Stomach (tissue), 9 donors: ENCODE data around the gene PROM2. TPM values are rescaled to one million over a fixed set of nuclear protein-coding genes. Genes with fewer than 3 reads are reported as not detected.

Experiments used
- DNase-seq, 2 donors: peaks; one replicate each; pipeline versions ENCODE4 v3.0.0 to v3.0.0-alpha.2; 2013 to 2019
- H3K27ac ChIP-seq, 5 donors: fragments of 200-600 bp in 4 of 5; sonication (generic) in 4 of 5; one replicate each; pipeline ENCODE4 v1.5.1; 2013 to 2019; ENCODE audit warnings: mild to moderate bottlenecking in 1 of 5, moderate library complexity in 1 of 5
- H3K27me3 ChIP-seq, 3 donors: fragments of 200-600 bp; sonication (generic); one replicate each; pipeline ENCODE4 v1.5.1; 2017 to 2019; ENCODE audit warnings: mixed run types in 1 of 3
- H3K36me3 ChIP-seq, 4 donors: fragments of 200-600 bp; sonication (generic); 1 replicate in 3 of 4; 2 replicates in 1 of 4; pipeline ENCODE4 v1.5.1; 2016 to 2019
- H3K4me1 ChIP-seq, 4 donors: fragments of 200-600 bp; sonication (generic); one replicate each; pipeline ENCODE4 v1.5.1; 2016 to 2019
- H3K4me3 ChIP-seq, 4 donors: fragments of 200-600 bp; sonication (generic) in 3 of 4; one replicate each; pipeline ENCODE4 v1.5.1; 2016 to 2019; ENCODE audit warnings: mild to moderate bottlenecking in 1 of 4
- H3K9me3 ChIP-seq, 4 donors: fragments of 200-600 bp; sonication (generic); one replicate each; pipeline ENCODE4 v1.5.1; 2016 to 2019
- EP300 ChIP-seq: sonication (generic); formaldehyde crosslinking; IDR thresholded peaks from one replicate; pipeline ENCODE4 v1.6.1; 2017; ENCODE audit warnings: antibody characterized with exemption
- POLR2A ChIP-seq, 4 donors: fragments of 450-650 bp; IDR thresholded peaks; one replicate each; pipeline ENCODE4 v1.6.1; 2016; ENCODE audit warnings: antibody characterized with exemption in 4 of 4, control low read depth in 2 of 4, mild to moderate bottlenecking in 1 of 4, moderate library complexity in 1 of 4
- POLR2AphosphoS5 ChIP-seq, 3 donors: sonication (generic); formaldehyde crosslinking; IDR thresholded peaks; one replicate each; pipeline ENCODE4 v1.6.1; 2016; ENCODE audit warnings: antibody characterized with exemption in 3 of 3
- WGBS, 5 donors: extraction: QIAGEN DNeasy Blood & Tissue Kit in 3 of 5; methylation state at CpG; one replicate each; pipeline versions ENCODE4 v1.1.5 to v1.1.7; 2013 to 2018; 5-methylcytosine and 5-hydroxymethylcytosine counted together
- intact Hi-C: fragments of 100-400 bp; cut with DNase I; formaldehyde crosslinking; loops from one replicate; pipeline ENCODE4 v1.15.1; 2023; ENCODE audit warnings: low total_unique reads
- polyA plus RNA-seq, 3 donors: library from polyadenylated mRNA; stranded (reverse); fragments of 200-250 nt; gene quantifications; one replicate each; pipeline ENCODE4 v1.2.3, GENCODE V29; 2013
- total RNA-seq, 5 donors: library from RNA; depleted of rRNA; stranded (reverse); fragments of >200 nt; gene quantifications; one replicate each; pipeline versions ENCODE4 v1.1.0 to v1.2.3, GENCODE V29; 2014 to 2016
- TF ChIP-seq, protein P1 (sequence below), 7 experiments: fragments of 450-650 bp in 4 of 7; fragments of 200-600 bp in 3 of 7; sonication (generic) in 3 of 7; IDR thresholded peaks; one replicate each; pipeline ENCODE4 v1.5.1; 2016 to 2019; ENCODE audit warnings: antibody characterized with exemption in 7 of 7, control low read depth in 2 of 7, mild to moderate bottlenecking in 1 of 7
- donor health status: healthy with polysubstance abuse.
- donor health status: Bipolar disorder and iron deficiency.
- donor health status: healthy.

PROM2 gene
- total and polyA plus RNA-seq, 8 donors: 6.0 to 370 (median 27.9) TPM

- Histone ChIP-seq H3K27me3 (peaks cover 0 to 14% (median 0%) of the 10 kb centered on the region in 3 donors), H3K36me3 (no peaks in the 10 kb centered on the region), H3K4me1 (peaks cover 0 to 19% (median 17%) of the 10 kb centered on the region in 4 donors), H3K4me3 (no peak overlapping the region), H3K9me3 (no peaks in the 10 kb centered on the region), H3K27ac (no peak overlapping the region)
- no peak for TF ChIP-seq POLR2A (IDR thresholded peaks at IDR 0.05)
- no peak for TF ChIP-seq POLR2AphosphoS5 (IDR thresholded peaks at IDR 0.05)
- TF ChIP-seq EP300: no peak
- TF ChIP-seq, protein P1, sequence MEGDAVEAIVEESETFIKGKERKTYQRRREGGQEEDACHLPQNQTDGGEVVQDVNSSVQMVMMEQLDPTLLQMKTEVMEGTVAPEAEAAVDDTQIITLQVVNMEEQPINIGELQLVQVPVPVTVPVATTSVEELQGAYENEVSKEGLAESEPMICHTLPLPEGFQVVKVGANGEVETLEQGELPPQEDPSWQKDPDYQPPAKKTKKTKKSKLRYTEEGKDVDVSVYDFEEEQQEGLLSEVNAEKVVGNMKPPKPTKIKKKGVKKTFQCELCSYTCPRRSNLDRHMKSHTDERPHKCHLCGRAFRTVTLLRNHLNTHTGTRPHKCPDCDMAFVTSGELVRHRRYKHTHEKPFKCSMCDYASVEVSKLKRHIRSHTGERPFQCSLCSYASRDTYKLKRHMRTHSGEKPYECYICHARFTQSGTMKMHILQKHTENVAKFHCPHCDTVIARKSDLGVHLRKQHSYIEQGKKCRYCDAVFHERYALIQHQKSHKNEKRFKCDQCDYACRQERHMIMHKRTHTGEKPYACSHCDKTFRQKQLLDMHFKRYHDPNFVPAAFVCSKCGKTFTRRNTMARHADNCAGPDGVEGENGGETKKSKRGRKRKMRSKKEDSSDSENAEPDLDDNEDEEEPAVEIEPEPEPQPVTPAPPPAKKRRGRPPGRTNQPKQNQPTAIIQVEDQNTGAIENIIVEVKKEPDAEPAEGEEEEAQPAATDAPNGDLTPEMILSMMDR (IDR thresholded peaks at IDR 0.05): no peak
- no peak for DNase-seq
- intact Hi-C loops: no loop called here
- WGBS, 5 donors: 85 to 100% (median 90%) methylated on average over 4 to 5 of the region's 5 CpGs
Observed at GRCh38 chr2:95307036-95307435, 32.8 kb downstream of the PROM2 start.

DNA sequence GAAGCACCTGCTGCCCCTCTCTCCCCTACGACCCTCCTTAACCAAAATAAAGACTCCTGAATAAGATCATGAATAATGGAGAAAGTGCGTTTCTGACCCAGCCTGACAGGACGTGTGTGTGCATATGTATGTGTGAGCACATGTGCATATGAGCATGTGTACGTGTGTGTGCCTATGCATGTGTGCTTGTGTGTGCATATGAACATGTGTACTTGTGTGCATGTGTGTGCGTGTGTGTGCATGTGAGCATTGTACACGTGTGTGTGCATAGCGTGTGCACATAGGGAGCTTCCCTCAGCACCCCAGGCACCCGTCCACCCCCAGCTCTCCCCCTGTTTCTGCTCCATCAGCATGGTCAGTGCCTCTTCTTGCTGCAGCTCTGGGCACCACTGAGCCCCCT is 33.6 kb downstream of the PROM2 start:
- Histone ChIP-seq H3K9me3 (no peaks in the 10 kb centered on the region), H3K27me3 (peaks cover 0 to 16% (median 0%) of the 10 kb centered on the region in 3 donors), H3K4me1 (peaks cover 0 to 19% (median 17%) of the 10 kb centered on the region in 4 donors), H3K4me3 (no peak overlapping the region), H3K27ac (no peak overlapping the region), H3K36me3 (no peaks in the 10 kb centered on the region)
- intact Hi-C loops: no loop called here
- TF ChIP-seq POLR2A (IDR thresholded peaks at IDR 0.05): no peak
- DNase-seq: no peak
- WGBS, 5 donors: 73 to 90% (median 79%) methylated on average over 8 of the region's 8 CpGs

DNA sequence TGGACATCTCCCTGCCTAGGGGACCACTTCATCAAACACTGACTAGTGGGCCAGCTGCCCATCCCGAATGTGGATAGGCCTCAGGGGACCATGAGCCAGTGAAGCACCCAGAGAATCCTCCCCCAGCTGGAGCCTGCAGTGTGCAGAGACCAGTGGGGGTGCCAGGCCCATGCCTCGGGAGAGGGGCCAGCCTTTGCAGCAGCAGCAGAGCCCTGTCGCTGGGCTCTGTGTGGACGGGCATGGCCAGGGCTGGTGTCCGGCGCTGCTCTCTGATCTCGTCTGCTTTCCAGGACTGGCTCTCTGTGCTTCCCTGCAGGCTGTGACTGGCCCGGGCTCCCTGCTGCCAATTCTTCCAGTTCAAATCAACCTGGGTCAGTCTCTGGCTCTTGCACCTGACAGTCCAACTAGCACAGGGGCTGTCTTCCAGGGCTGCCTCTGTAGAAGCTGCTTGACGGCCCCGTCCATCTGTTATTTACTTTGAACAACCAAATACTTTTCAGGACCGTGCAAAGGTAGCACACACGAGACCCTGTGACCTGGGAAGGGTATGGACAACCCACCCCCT is 34.3 kb downstream of the PROM2 start:
- Histone ChIP-seq H3K27me3 (peaks cover 0 to 11% (median 0%) of the 10 kb centered on the region in 3 donors), H3K4me3 (no peak overlapping the region), H3K4me1 (peaks cover 0 to 19% (median 17%) of the 10 kb centered on the region in 4 donors), H3K27ac (no peak overlapping the region), H3K36me3 (no peaks in the 10 kb centered on the region), H3K9me3 (no peaks in the 10 kb centered on the region)
- DNase-seq: no peak
- TF ChIP-seq POLR2A (IDR thresholded peaks at IDR 0.05): no peak
- TF ChIP-seq, protein P1 (IDR thresholded peaks at IDR 0.05): no peak
- intact Hi-C loops: no loop called here
- 72 to 78% (median 74%) methylated on average over 6 to 12 of the region's 12 CpGs for WGBS, 5 donors

- DNase-seq: no peak
- intact Hi-C loops: no loop called here
- 76 to 87% (median 78%) methylated on average over 7 to 8 of the region's 8 CpGs for WGBS, 5 donors
- no peaks in the 10 kb centered on the region for H3K36me3 ChIP-seq
- H3K27ac ChIP-seq: no peak overlapping the region
- H3K4me1 ChIP-seq: peaks cover 0 to 19% (median 17%) of the 10 kb centered on the region in 4 donors
- H3K27me3 ChIP-seq: peaks cover 0 to 10% (median 0%) of the 10 kb centered on the region in 3 donors
- no peak for TF ChIP-seq POLR2AphosphoS5 (IDR thresholded peaks at IDR 0.05)
- TF ChIP-seq, protein P1 (IDR thresholded peaks at IDR 0.05): no peak
- TF ChIP-seq POLR2A (IDR thresholded peaks at IDR 0.05): no peak
- TF ChIP-seq EP300: no peak
- no peaks in the 10 kb centered on the region for H3K9me3 ChIP-seq
- no peak overlapping the region for H3K4me3 ChIP-seq
Observed at GRCh38 chr2:95309599-95309998, 35.4 kb downstream of the PROM2 start.

- H3K27me3 ChIP-seq: peaks cover 0 to 15% (median 0%) of the 10 kb centered on the region in 3 donors
- no peaks in the 10 kb centered on the region for H3K9me3 ChIP-seq
- no peak overlapping the region for H3K4me3 ChIP-seq
- peaks cover 0 to 14% (median 12%) of the 10 kb centered on the region in 4 donors for H3K4me1 ChIP-seq
- no peaks in the 10 kb centered on the region for H3K36me3 ChIP-seq
- no peak overlapping the region for H3K27ac ChIP-seq
- intact Hi-C loops: loop anchor here (5.0 kb wide), 1 partner anchor 78 kb away; no protein-coding TSS in a partner anchor
- no peak for TF ChIP-seq EP300
- TF ChIP-seq POLR2AphosphoS5 (IDR thresholded peaks at IDR 0.05): no peak
- no peak for TF ChIP-seq POLR2A (IDR thresholded peaks at IDR 0.05)
- TF ChIP-seq, protein P1 (IDR thresholded peaks at IDR 0.05): no peak
- DNase-seq: no peak
- WGBS, 5 donors: 68 to 88% (median 73%) methylated on average over 1 to 8 of the region's 8 CpGs
Observed at GRCh38 chr2:95310216-95310615, 36.0 kb downstream of the PROM2 start.
